ENCODE results near the gene HACE1. TPM values are rescaled to one million over a fixed set of nuclear protein-coding genes. Genes with fewer than 3 reads are reported as not detected.

Gene HACE1
- total RNA-seq, 1 experiment from 2014 or later, result 6.7 TPM

- DNase-seq (ENCODE audit: low spot score), result no peak
Measured at GRCh38 chr6:104688283-104688969, 171.3 kb downstream of the HACE1 start.

GRCh38 chr6:104686550-104687175, 173.1 kb downstream of the HACE1 start:
- no peak for DNase-seq (ENCODE audit: low spot score)

GRCh38 chr6:104685871-104686549, 173.7 kb downstream of the HACE1 start:
- no peak for DNase-seq (ENCODE audit: low spot score)

GRCh38 chr6:104684911-104685415, 174.8 kb downstream of the HACE1 start:
- no peak for DNase-seq (ENCODE audit: low spot score)

GRCh38 chr6:104683809-104684208, 175.9 kb downstream of the HACE1 start:
- no peak for DNase-seq (ENCODE audit: low spot score)

DNA sequence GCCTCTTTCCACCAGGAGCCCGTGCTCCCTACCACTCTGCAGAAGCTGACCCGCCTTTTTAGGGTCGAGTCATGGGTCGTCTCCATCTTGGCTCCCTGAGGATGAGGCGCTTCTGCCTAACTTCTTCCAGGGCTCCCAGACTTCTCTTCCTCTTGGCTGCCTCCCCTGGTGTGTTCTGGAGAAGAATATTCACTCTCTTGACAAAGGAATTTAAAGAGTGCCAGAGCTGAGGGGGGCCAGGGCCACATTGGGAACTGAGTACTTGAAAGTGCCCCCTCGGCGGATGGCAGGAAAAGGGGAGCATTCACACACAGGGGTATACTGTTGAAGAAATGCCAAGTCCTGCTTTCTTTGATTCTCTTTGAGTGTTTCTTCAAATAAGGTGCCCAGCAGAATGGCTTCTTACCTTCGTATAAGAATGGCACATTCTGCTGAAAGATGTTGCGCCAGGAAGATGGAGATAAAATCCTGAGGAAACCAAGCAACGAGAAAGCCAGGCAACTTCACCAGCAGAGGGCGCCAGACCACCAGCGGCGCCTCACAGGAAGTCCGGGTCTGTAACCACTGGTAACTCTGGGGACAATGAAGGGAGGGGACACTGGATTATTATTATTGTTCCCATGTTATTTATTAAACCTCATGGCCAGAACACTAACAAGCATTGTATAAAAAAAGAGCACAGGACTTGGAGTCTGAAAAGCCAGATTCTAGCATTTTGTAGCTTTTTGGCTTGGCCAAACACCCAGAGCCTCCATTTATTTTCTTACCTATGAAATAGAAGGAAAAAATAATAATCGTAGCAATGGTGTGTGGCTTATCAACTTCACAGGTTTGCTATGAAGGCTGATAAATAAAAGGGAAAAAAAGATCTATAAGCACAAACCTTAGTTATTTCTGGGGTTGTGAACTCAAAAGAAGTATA, 176.7 kb downstream of the HACE1 start:
- peak; percentile 40 for DNase-seq (ENCODE audit: low spot score)

DNA sequence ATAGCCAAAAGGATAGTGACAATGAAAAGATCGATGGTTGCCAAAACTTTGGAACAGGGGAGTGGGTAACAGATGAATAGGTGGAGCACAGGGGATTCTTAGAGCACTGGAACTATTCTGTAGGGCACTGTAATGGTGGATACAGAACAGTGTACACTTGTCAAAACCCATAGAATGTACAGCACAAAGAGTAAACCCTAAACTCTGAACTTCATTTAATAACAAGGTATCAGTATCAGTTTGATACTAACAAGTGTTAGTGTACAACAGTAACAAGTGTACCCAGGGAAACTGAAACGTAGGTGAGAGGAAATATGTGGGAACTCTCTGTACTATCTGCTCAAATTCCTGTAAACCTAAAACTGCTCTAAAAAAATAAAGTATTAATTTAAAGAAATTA, 179.2 kb downstream of the HACE1 start:
- DNase-seq (ENCODE audit: low spot score), result no peak

GRCh38 chr6:104679971-104680370, 179.7 kb downstream of the HACE1 start:
- DNase-seq (ENCODE audit: low spot score), result no peak

Other genes starting within 250 kb of the HACE1 start
- not detected in 2 replicates for gene LIN28B, start 97.2 kb upstream of the HACE1 start, total RNA-seq (2014; rRNA removed; shearing (Covaris generic))